Neutrophil (primary cell): Measurements from ENCODE around the gene MYO16.

Experiments used
- H3K27ac ChIP-seq: fragments of 200-600 bp; sonication (generic); 2 replicates; pipeline ENCODE4 v1.5.1; 2016; ENCODE audit warnings: mild to moderate bottlenecking, moderate library complexity
- H3K27me3 ChIP-seq: fragments of 200-600 bp; sonication (generic); 2 replicates; pipeline ENCODE4 v1.6.0; 2016; ENCODE audit warnings: mild to moderate bottlenecking
- H3K36me3 ChIP-seq: fragments of 200-600 bp; sonication (generic); 2 replicates; pipeline ENCODE4 v1.5.1; 2017
- H3K4me1 ChIP-seq, 2 experiments: fragments of 200-600 bp in 1 of 2; sonication (generic) in 1 of 2; 1 replicate in 1 of 2; 2 replicates in 1 of 2; pipeline versions ENCODE4 v1.5.1 to v1.6.1; 2013 to 2016; ENCODE audit warnings: low read depth in 1 of 2, low read length in 1 of 2, mild to moderate bottlenecking in 1 of 2, moderate library complexity in 1 of 2; ENCODE audit not compliant: control insufficient read depth in 1 of 2, insufficient read depth in 1 of 2
- H3K4me3 ChIP-seq, 2 experiments: fragments of 200-600 bp in 1 of 2; sonication (generic) in 1 of 2; 1 replicate in 1 of 2; 2 replicates in 1 of 2; pipeline ENCODE4 v1.5.1; 2013 to 2016; ENCODE audit warnings: low read depth in 1 of 2, low read length in 1 of 2, mild to moderate bottlenecking in 1 of 2, moderate library complexity in 1 of 2
- H3K9me3 ChIP-seq: fragments of 200-600 bp; sonication (generic); 2 replicates; pipeline ENCODE4 v1.5.1; 2016
- CTCF ChIP-seq: fragments of 200-600 bp; sonication (generic); IDR thresholded peaks from 2 replicates; pipeline ENCODE4 v1.5.1; 2016; ENCODE audit warnings: antibody characterized with exemption

Gene MYO16

DNA sequence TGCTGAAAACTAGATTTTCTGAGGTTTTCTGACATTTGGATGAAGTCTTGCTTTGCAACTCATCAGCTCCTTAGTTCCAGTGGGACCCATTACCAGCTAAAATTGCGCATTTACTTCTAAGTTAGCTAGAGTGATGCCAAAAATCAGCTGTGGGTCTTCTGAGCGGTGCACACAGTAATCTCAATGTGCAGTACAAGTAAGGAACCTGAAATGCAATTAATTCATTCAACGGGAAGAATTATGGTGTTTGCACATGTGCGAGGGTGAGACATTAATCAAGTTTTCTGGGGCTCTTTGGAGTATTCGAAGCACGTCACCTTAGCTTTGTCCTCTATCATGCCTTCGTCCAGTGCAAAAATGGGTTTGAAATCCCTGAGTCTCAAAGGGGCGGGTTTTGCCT lies 146.2 kb downstream of the MYO16 start:
- Histone ChIP-seq H3K27me3 (no peaks in the 10 kb centered on the region), H3K4me3 (no peak overlapping the region), H3K27ac (no peak overlapping the region), H3K36me3 (no peaks in the 10 kb centered on the region), H3K9me3 (no peaks in the 10 kb centered on the region), H3K4me1 (no peaks in the 10 kb centered on the region)
- TF ChIP-seq CTCF, result no peak

DNA sequence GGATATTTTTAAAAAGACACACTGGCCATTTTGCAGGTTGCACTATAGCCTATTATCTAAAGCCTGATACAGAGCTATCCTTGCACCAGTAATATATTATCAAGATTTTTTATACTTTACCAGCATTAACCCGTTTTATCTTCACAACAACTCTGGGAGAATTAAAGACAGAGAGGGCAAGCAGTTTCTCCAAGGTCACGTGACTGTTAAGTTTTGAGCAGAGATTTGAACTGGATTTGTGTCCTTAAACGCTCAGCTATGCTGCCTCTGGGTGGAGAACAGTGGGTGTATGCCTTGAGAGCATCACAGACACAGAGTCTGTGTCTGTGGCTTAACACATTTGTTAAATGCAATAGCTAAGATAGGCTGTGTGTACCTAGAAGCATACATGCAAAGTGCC lies 147.2 kb downstream of the MYO16 start:
- Histone ChIP-seq H3K27ac (no peak overlapping the region), H3K4me3 (no peak overlapping the region), H3K4me1 (no peaks in the 10 kb centered on the region), H3K9me3 (no peaks in the 10 kb centered on the region), H3K27me3 (no peaks in the 10 kb centered on the region), H3K36me3 (no peaks in the 10 kb centered on the region)
- TF ChIP-seq CTCF, result no peak

DNA sequence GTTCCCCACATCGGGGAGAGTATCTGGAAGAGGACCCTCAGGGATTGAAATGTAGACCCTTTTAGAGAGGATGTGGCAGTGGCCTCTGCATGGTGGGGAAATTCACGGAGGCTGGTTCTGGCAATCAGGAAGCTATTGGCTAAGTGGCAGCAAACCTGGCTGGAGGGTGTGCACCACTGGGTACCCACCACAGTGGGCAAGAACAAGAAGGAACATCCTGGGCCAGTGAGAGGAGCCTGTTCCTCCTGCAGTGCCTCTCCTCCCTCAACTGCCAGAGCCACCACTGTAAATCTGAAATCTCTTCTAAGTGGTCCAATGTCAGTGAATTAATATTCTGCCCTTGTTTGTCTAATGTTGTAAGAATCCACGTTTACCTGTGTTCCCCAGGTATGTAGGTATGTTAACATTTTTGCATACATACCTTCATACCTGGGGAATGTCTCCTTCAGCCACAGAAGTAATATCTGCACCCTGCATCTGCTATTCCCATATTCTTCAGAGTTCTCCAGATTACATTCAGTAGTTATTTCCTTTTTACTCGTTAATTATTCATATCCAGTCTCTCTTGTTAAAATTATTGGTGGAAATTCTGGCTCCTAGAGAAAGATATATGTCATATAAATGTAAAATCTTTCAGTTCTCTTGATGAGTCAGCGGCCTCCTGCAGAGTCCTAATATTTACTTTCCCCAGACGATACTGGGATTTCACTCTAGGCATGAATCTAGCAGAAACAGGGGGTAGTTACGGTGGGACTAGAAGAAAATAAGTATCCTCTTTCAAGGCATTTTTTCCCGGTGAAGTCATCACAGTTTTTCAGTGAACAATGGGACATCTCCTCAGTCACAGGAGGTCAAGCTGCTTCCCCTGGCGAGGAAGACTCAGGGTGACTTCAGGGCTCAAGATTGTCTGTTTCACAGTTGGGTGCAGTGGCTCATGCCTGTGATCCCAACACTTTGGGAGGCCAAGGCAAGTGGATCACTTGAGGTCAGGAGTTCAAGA lies 148.3 kb downstream of the MYO16 start:
- no peak for TF ChIP-seq CTCF
- H3K27ac ChIP-seq, result no peak overlapping the region

DNA sequence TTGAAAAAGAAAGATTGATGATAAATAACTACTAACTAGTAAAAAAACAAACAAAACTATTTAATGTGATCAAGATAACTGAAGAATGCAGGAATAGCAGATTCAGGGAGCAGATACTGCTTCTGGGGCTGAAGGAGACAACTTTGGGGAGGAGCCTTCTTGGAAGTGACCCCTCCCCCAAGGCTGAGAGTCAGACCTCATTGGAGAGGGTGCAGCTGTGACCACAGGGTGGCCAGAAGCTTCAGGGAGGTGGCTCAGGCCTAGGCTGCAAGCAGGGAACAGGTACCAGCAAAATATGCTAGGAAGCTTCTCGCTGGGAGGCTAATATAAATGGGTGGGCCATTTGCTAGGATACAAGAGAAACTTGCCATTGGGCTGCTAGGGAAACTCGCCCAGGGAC lies 149.9 kb downstream of the MYO16 start:
- no peaks in the 10 kb centered on the region for H3K9me3 ChIP-seq
- no peaks in the 10 kb centered on the region for H3K4me1 ChIP-seq
- H3K36me3 ChIP-seq, result no peaks in the 10 kb centered on the region
- H3K27ac ChIP-seq, result no peak overlapping the region
- H3K4me3 ChIP-seq, result no peak overlapping the region
- TF ChIP-seq CTCF, result no peak
- no peaks in the 10 kb centered on the region for H3K27me3 ChIP-seq

More for the DNA sequence above, 148.3 kb downstream of the MYO16 start:
- Histone ChIP-seq H3K4me1 (no peaks in the 10 kb centered on the region), H3K4me3 (no peak overlapping the region), H3K27me3 (no peaks in the 10 kb centered on the region), H3K9me3 (no peaks in the 10 kb centered on the region), H3K36me3 (no peaks in the 10 kb centered on the region)

GRCh38 chr13:108780706-108781105 lies 151.3 kb downstream of the MYO16 start:
- Histone ChIP-seq H3K4me3 (no peak overlapping the region), H3K4me1 (no peaks in the 10 kb centered on the region), H3K36me3 (no peaks in the 10 kb centered on the region), H3K27me3 (no peaks in the 10 kb centered on the region), H3K9me3 (no peaks in the 10 kb centered on the region), H3K27ac (no peak overlapping the region)
- no peak for TF ChIP-seq CTCF
